Colonic mucosa (tissue), 4 donors: Measurements from ENCODE around the gene GHDC. TPM values are rescaled to one million over a fixed set of nuclear protein-coding genes. Genes with fewer than 3 reads are reported as not detected.

Source experiments
- DNase-seq: peaks from one replicate; pipeline ENCODE4 v3.0.0-alpha.2; 2020
- H3K27ac ChIP-seq: fragments of 200-600 bp; one replicate; pipeline ENCODE4 v1.8.0; 2021
- H3K27me3 ChIP-seq: fragments of 200-600 bp; one replicate; pipeline ENCODE4 v1.8.0; 2021
- H3K36me3 ChIP-seq: fragments of 200-600 bp; one replicate; pipeline ENCODE4 v1.8.0; 2021
- H3K4me1 ChIP-seq: fragments of 200-600 bp; one replicate; pipeline ENCODE4 v1.8.0; 2021; ENCODE audit warnings: mild to moderate bottlenecking
- H3K4me3 ChIP-seq: fragments of 200-600 bp; one replicate; pipeline ENCODE4 v1.8.0; 2021
- H3K9ac ChIP-seq, 2 donors: one replicate each; pipeline ENCODE4 v1.7.0; 2013; ENCODE audit warnings: control low read depth in 2 of 2, low read depth in 2 of 2, low read length in 2 of 2
- H3K9me3 ChIP-seq: fragments of 200-600 bp; one replicate; pipeline ENCODE4 v1.8.0; 2021
- intact Hi-C: fragments of 100-400 bp; cut with DNase I; formaldehyde crosslinking; loops from one replicate; pipeline ENCODE4 v1.14.1; 2022
- total RNA-seq, 2 donors: library from RNA; stranded (reverse); fragmentation: NEBNext Ultra II Directional in 1 of 2; extraction: Animal tissue kit (Norgen Biotek cat#: 25700) in 1 of 2; gene quantifications; one replicate each; pipeline ENCODE4 v1.2.1, GENCODE V29; 2021
- TF ChIP-seq, protein P1 (sequence below): fragments of 200-600 bp; IDR thresholded peaks from one replicate; pipeline ENCODE4 v1.8.0; 2022; ENCODE audit warnings: antibody characterized with exemption, mild to moderate bottlenecking
- donor health status: healthy.
- donor health status: DM: no; HTN: no; CAD: no.
- donor health status: DM: no; HTN: no; CAD: no.

The GHDC gene
- total RNA-seq, 2 donors from 2014 or later: 20.6 to 23.0 TPM

DNA sequence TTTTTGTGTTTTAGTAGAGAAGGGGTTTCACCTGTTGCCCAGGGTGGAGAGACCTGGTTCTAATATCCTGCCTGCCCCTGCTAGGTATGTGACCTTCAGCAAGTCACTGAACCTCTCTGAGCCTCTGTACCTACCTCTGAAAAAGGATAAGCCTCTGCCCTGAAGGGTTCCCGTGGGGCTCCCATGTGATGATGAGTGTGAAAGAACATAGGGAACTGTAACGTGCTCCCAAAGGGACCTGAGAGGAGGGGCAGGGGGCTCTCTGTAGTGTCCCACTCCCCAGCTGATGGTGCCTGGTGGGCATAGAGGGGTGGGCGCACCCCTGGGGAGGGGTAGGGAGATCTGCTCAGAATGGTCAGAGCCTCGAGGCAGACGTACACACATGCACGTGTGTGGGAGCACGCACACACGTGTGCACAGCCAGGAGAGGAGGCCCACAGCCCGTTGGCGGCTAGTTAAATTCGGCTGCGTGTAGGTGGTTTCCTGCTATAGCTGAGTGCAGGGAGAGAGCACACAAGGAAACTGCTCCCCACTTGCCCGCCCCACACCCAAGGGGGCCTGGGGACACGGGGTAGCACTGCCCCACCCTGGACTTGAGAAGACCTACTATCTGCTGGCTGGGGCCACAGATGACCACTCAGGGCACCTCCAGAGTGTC, 20.0 kb downstream of the GHDC start:
- H3K27me3 ChIP-seq: no peaks in the 10 kb centered on the region
- intact Hi-C loops: no loop called here
- no peak overlapping the region for H3K27ac ChIP-seq
- DNase-seq: no peak
- TF ChIP-seq, protein P1, sequence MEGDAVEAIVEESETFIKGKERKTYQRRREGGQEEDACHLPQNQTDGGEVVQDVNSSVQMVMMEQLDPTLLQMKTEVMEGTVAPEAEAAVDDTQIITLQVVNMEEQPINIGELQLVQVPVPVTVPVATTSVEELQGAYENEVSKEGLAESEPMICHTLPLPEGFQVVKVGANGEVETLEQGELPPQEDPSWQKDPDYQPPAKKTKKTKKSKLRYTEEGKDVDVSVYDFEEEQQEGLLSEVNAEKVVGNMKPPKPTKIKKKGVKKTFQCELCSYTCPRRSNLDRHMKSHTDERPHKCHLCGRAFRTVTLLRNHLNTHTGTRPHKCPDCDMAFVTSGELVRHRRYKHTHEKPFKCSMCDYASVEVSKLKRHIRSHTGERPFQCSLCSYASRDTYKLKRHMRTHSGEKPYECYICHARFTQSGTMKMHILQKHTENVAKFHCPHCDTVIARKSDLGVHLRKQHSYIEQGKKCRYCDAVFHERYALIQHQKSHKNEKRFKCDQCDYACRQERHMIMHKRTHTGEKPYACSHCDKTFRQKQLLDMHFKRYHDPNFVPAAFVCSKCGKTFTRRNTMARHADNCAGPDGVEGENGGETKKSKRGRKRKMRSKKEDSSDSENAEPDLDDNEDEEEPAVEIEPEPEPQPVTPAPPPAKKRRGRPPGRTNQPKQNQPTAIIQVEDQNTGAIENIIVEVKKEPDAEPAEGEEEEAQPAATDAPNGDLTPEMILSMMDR: no peak
- H3K9me3 ChIP-seq: no peaks in the 10 kb centered on the region
- H3K4me1 ChIP-seq: no peaks in the 10 kb centered on the region
- no peak overlapping the region for H3K9ac ChIP-seq
- H3K4me3 ChIP-seq: no peak overlapping the region
- no peaks in the 10 kb centered on the region for H3K36me3 ChIP-seq

DNA sequence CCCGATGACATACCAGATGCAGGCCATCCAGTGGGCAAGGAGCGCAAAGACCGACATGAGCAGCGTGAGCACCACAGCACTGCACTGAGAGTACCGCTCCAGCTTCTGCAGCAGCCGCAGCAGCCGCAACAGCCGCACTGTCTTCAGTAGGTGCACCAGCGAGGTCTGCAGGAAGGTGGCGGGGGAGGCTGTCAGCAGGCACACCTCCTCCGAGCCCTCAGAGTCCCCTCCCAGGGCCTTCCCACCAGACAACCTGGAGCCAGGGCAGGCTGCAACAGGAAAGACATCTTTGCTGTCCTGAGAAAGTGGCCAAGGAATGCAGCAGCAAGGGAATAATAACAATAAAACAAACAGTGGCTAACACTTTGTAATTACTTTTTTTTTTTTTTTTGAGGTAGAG, 22.5 kb downstream of the GHDC start:
- Histone ChIP-seq H3K36me3 (no peaks in the 10 kb centered on the region), H3K27me3 (no peaks in the 10 kb centered on the region), H3K27ac (no peak overlapping the region), H3K4me1 (no peaks in the 10 kb centered on the region), H3K9ac (no peak overlapping the region), H3K9me3 (no peaks in the 10 kb centered on the region), H3K4me3 (no peak overlapping the region)
- TF ChIP-seq, protein P1: no peak
- DNase-seq: no peak
- intact Hi-C loops: no loop called here

DNA sequence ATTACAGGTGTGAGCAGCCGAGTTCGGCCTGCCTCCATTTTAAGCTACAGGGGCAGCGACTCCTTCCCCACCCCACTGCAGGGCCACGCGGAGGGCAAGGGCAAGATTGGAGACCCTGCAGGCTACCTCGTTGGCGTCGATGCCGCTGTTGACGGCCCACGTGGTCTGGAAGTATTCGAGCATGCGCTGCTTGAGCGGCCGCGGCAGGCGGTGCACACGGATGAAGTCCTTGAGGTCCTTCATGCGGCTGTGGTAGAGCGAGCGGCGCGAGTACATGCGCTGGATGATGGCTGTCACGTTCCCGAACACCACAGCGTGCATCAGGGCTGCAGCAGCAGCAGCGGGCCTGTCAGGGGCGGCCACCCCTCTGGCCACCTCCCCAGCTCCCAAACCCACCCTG, 24.9 kb downstream of the GHDC start:
- Histone ChIP-seq H3K27ac (no peak overlapping the region), H3K4me1 (no peaks in the 10 kb centered on the region), H3K9me3 (no peaks in the 10 kb centered on the region), H3K36me3 (no peaks in the 10 kb centered on the region), H3K9ac (no peak overlapping the region), H3K27me3 (no peaks in the 10 kb centered on the region), H3K4me3 (no peak overlapping the region)
- no peak for DNase-seq
- TF ChIP-seq, protein P1: no peak
- intact Hi-C loops: no loop called here

DNA sequence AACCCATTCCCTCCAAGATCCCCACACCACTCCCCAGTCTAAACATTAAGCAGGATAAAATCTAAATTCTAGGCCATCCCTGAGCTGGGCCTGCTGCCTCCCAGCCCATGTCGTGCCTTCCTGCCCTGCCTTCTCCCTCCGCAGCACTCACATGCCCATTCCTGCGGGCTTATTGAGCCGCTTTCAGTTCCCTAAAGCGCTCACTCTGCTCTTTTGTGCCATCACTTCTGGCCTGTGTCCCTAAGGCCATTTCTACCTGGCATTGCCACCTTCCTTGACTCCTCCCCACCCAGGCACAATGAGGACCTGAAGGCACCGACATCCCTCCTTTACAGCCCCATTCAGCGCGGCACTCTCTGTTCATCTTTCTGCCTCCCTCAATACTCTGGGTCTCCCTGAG, 26.5 kb downstream of the GHDC start:
- no peak overlapping the region for H3K9ac ChIP-seq
- TF ChIP-seq, protein P1: no peak
- no peaks in the 10 kb centered on the region for H3K36me3 ChIP-seq
- intact Hi-C loops: no loop called here
- no peaks in the 10 kb centered on the region for H3K4me1 ChIP-seq
- no peak for DNase-seq
- no peak overlapping the region for H3K4me3 ChIP-seq
- no peaks in the 10 kb centered on the region for H3K27me3 ChIP-seq
- H3K27ac ChIP-seq: no peak overlapping the region
- H3K9me3 ChIP-seq: no peaks in the 10 kb centered on the region

DNA sequence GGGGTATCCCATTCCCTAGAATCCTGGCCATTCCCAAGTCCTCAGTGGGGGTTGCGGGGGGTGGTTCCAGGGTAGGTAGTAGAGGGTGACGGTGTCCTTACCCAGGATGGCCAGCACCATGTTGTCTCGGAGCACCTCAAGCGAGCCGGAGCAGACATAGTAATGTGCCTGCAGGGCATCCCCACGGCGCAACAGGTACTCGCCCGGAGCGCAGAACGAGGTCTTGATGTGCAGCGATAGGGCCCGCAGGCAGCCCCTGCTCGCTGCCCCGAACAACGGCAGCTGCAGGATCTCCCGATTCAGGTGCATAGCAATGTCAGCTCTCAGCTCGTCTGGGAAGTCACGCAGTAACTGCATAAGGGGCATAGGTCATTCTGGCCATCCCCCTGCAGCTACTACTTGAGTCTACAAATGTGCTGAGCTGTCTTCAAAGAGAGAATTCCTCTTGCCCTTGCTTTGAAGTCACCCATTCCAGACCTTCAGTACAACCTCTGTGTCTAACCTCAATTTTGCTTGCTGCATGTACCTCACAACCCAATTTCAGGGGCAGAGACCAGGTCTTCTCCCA, 28.0 kb downstream of the GHDC start:
- intact Hi-C loops: no loop called here
- no peak overlapping the region for H3K27ac ChIP-seq
- H3K9me3 ChIP-seq: no peaks in the 10 kb centered on the region
- no peak for DNase-seq
- H3K4me3 ChIP-seq: no peak overlapping the region
- H3K4me1 ChIP-seq: no peaks in the 10 kb centered on the region
- no peaks in the 10 kb centered on the region for H3K36me3 ChIP-seq
- no peak overlapping the region for H3K9ac ChIP-seq
- TF ChIP-seq, protein P1: no peak
- H3K27me3 ChIP-seq: no peaks in the 10 kb centered on the region
